Stimulated activated CD4-positive, alpha-beta T cell treated with anti-CD3 and anti-CD28 coated beads, Interleukin-15, amount 100 ng/mL, for 24 hours (primary cell): ENCODE measurements around the gene SYNJ2.

Experiments
- DNase-seq: peaks from one replicate; pipeline ENCODE4 v3.0.0-alpha.2; 2020

The SYNJ2 gene

DNA sequence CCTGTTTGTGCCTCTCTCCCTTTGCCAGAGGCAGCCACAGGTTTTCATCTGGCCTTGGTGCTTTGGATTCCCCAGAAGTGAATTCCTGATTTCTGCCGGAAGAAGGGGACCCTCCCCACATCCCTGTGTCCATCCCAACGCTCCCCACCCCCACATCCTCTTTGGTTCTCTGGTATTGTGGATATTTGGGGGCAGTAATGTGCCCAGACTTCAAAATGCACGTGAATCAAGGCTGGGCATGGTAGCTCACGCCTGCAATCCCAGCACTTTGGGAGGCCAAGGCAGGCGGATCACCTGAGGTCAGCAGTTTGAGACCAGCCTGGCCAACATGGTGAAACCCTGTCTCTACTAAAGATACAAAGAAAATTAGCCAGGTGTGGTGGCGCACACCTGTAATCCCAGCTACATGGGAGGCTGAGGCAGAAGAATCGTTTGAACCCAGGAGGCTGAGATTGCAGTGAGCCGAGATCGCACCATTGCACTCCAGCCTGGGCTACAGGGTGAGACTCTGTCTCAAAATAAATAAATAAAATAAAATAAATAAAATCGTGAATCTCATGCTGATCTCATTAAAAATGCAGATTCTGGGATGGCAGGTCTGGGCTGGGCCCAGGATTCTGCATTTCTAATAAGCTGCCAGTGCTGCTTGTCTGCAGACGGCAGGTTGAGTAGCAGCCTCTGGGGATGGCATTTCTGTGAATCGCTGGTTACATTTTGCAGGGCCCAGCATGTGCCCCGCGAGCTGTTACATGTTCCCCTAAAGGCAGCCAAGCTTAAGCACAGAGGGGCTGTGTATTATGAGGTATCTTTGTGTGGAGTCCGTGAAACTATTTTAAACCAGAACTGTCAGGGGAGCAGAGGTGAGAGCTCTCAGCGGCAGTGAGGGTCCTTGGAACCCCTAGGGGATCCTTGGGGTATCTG is 49.0 kb downstream of the SYNJ2 start:
- DNase-seq, result no peak

DNA sequence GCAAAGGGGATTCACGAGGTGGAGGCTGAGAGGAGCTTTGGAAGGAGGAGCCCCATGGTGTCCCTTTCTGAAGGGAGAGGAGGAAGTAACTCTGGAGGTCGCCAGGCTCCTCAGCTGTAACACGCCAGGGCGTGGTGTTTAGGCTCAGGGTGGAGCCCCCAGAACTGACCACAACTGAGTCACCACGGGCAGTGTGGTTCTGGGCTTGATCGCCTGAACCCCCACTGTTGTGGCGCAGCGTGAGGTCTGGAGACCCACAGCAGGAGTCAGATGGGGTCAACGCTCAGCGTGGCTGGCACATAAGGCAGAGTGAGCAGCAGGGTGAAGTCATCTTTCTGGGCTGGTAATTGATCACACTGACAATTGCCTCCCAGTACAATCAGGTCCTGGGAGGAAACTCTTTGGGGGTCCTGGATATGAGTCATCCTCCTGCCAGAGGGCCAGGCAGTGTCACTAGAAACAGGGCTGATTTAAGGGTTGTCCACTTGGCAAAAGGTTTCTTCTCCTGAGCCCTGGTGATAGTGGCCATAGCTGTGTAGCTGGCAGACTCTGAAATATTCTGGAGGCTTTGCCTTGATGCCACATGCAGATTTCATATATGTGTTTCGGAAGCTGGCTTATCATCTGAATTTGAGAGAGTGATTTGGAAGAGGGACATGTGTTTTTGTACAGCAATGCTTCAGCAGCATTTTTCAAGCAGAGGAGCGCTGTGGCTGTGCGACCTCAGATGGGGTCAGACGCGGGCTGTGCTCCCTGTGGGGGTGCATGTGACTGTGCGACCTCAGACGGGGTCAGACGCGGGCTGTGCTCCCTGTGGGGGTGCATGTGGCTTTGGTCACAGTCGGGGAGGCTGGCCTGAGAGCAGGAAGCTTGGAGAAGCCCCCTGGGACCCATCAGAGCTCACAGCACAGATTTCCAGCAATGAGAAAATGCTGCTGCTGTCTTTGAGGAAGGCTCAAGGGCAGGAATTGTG is 50.0 kb downstream of the SYNJ2 start:
- peak; percentile 37 for DNase-seq

- no peak for DNase-seq
Measured at GRCh38 chr6:158032354-158032733, 50.7 kb downstream of the SYNJ2 start.

- no peak for DNase-seq
Measured at GRCh38 chr6:158033077-158033750, 51.6 kb downstream of the SYNJ2 start.

- no peak for DNase-seq
Measured at GRCh38 chr6:158033751-158034702, 52.4 kb downstream of the SYNJ2 start.

DNA sequence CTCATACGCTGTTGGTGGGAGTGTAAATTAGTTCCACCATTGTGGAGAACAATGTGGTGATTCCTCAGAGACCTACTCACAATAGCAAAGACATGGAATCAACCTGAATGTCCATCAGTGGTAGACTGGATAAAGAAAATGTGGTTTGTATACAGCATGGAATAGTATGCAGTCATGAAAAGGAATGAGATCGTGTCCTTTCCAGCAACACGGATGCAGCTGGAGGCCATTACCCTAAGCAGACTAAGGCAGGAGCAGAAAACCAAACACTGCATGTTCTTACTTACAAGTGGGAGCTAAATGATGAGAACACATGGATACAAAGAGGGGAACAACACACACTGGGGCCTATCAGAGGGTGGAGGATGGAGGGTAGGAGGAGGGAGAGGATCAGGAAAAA is 54.6 kb downstream of the SYNJ2 start:
- no peak for DNase-seq

GRCh38 chr6:158037021-158037420 is 55.4 kb downstream of the SYNJ2 start:
- no peak for DNase-seq

GRCh38 chr6:158037771-158038170 is 56.1 kb downstream of the SYNJ2 start:
- DNase-seq, result no peak

DNA sequence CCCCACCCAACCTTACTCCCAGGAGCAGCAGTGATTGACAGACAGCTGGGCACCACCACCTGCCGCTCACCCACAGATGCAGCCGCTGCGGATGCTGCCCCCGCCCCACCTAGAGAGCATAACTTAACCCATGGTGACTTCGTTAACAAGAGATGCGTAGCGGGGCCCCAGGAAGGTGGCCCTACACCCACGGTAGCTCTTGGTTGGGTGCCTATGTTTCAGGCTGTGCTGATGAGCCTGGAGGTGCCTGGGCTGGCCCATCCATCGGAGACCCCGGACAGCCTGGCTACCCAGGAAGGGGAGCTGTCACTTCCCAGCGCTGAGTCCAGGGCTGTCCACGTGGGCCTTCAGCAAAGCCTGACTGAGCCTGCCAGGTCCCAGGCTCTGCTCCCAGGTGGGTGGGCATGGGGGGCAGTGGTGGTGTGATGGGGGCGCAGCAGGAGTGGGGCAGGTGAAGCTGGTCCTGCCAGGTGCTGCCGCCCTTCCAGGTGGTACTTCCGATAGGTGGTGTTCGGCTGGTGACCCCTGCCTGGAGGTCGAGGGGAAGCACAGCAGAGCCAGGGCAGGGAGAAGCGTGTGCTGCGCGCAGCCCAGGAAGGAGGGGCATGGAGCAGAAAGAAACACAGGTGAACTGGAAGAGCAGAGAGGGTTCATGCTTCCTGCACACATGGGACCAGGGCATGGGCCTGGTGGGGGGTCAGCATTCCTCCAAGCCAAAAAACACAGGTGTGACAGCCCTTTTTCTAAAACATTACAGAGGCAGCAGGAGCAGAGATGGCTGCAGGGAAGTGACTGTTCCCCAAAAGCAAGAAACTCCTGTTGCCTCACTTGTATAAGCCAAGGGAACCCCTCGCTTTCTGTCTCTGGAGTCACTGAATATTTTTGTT is 56.9 kb downstream of the SYNJ2 start:
- DNase-seq, result no peak

- DNase-seq, result no peak
Measured at GRCh38 chr6:158039178-158039557, 57.5 kb downstream of the SYNJ2 start.

GRCh38 chr6:158039571-158040050 is 57.9 kb downstream of the SYNJ2 start:
- no peak for DNase-seq

- DNase-seq, result peak; percentile 47
Measured at GRCh38 chr6:158040051-158040803, 58.6 kb downstream of the SYNJ2 start.

GRCh38 chr6:158040804-158041347 is 59.2 kb downstream of the SYNJ2 start:
- DNase-seq, result no peak

DNA sequence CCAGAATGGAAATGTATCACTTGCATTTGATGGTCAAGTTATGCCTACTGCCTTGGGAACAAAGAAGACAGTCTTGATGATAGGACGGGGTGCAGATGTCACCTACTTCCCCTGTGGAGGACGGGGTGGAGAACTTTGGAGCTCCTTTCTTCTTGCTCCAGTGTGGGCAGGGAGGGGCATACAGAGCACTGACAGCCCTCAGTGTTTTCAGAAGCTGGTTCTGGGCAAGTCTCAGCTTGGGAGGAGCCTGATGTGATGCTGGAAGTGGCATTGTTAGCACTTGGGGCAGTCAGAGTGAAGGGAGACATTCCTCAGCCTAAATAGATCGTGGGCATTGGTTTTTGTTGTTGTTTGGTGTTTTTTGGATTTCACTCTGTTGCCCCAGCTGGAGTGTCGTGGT is 59.7 kb downstream of the SYNJ2 start:
- DNase-seq, result no peak

DNA sequence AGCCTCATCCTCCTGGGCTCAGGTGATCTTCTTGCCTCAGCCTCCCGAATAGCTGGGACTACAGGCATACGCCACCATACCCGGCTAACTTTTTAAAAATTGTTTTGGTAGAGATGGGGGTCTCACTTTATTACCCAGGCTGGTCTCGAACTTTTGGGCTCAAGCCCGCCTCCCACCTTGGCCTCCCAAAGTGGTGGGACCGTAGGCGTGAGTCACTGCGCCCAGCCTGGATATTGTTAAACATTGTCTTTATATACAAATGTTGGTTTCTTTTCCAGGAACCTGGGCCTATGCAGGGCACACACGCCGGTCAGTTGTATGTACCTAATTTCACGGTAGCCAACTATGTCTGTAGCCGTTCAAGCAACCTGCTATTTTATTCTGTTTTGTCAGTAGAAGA is 60.1 kb downstream of the SYNJ2 start:
- DNase-seq, result no peak

- no peak for DNase-seq
Measured at GRCh38 chr6:158042245-158042798, 60.7 kb downstream of the SYNJ2 start.

DNA sequence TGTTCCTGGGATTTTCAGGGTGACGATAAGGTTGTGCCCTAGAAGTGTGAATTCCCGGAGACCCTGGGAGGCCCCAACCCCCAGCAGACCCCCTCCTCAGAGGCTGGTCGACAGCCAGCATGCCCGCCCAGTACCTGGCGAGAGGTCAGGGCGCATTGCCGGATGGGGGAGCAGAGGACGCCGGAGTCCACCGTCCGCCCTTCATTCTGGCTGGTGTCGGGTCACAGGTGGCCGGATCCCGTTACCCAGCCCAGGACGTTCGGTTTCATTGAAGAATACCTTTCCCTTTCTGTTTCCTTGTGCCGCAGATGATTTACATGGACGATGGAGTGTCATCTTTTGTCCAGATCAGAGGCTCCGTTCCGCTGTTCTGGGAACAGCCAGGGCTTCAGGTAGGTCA is 61.3 kb downstream of the SYNJ2 start:
- DNase-seq, result no peak

- no peak for DNase-seq
Measured at GRCh38 chr6:158043586-158044524, 62.2 kb downstream of the SYNJ2 start.
